ENCODE data around the gene CLBA1. TPM values are rescaled to one million over a fixed set of nuclear protein-coding genes. Genes with fewer than 3 reads are reported as not detected.

CLBA1 gene
- total and polyA plus RNA-seq, 2 donors (not counting 1 experiment from before 2014, with no cell fraction given), result 0.63 to 5.5 TPM

- H3K4me1 ChIP-seq (ENCODE audit: control insufficient read depth in 2 of 2, insufficient read depth in 2 of 2, low read length in 2 of 2), result no peaks in the 10 kb centered on the region
- Mint-ChIP-seq H3K4me1 (no peaks in the 10 kb centered on the region), H3K27me3 (peaks cover 12% of the 10 kb centered on the region), H3K27ac (no peak overlapping the region), H3K9me3 (ENCODE audit: insufficient read depth) (no peaks in the 10 kb centered on the region), H3K4me3 (no peak overlapping the region)
- no peak overlapping the region for H3K4me2 ChIP-seq (replicated peaks; ENCODE audit: low read depth, low read length, poor library complexity, severe bottlenecking)
- H3K4me3 ChIP-seq (ENCODE audit: control extremely low read depth in 1 of 5, extremely low read depth in 1 of 5, insufficient read depth in 1 of 5, low read depth in 2 of 5, low read length in 4 of 5), result no peak overlapping the region
- ChIA-PET CTCF (no interaction called here), POLR2A (no interaction called here)
- H2AFZ ChIP-seq (ENCODE audit: insufficient read depth, low read depth, low read length, poor library complexity, severe bottlenecking), result no peak overlapping the region
- DNase-seq, result no peak
- H3K9me3 ChIP-seq (ENCODE audit: control extremely low read depth in 1 of 3, control insufficient read depth in 2 of 3, insufficient read depth in 1 of 3, low read length in 2 of 3), result no peaks in the 10 kb centered on the region
- ATAC-seq (ENCODE audit: low read depth), result no peak
- no peak for TF ChIP-seq EZH2 (IDR thresholded peaks at IDR 0.05; ENCODE audit: borderline replicate concordance, insufficient read depth, low read depth, low read length, poor library complexity, severe bottlenecking)
- TF ChIP-seq, protein P1, sequence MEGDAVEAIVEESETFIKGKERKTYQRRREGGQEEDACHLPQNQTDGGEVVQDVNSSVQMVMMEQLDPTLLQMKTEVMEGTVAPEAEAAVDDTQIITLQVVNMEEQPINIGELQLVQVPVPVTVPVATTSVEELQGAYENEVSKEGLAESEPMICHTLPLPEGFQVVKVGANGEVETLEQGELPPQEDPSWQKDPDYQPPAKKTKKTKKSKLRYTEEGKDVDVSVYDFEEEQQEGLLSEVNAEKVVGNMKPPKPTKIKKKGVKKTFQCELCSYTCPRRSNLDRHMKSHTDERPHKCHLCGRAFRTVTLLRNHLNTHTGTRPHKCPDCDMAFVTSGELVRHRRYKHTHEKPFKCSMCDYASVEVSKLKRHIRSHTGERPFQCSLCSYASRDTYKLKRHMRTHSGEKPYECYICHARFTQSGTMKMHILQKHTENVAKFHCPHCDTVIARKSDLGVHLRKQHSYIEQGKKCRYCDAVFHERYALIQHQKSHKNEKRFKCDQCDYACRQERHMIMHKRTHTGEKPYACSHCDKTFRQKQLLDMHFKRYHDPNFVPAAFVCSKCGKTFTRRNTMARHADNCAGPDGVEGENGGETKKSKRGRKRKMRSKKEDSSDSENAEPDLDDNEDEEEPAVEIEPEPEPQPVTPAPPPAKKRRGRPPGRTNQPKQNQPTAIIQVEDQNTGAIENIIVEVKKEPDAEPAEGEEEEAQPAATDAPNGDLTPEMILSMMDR (IDR thresholded peaks at IDR 0.05), result no peak
- no peaks in the 10 kb centered on the region for H4K20me1 ChIP-seq (ENCODE audit: control insufficient read depth, insufficient read depth, low read length, poor library complexity, severe bottlenecking)
- H3K79me2 ChIP-seq (ENCODE audit: control insufficient read depth, insufficient read depth, low read length), result no peaks in the 10 kb centered on the region
- H3K9ac ChIP-seq (ENCODE audit: low read length), result no peak overlapping the region
- intact Hi-C loops (cut with micrococcal nuclease), result no loop called here
- 89% methylated on average over 7 of the region's 13 CpGs for WGBS (ENCODE audit: insufficient coverage)
- H3K27ac ChIP-seq (ENCODE audit: low read length in 2 of 2), result no peak overlapping the region
- peaks cover 0 to 7% (median 1%) of the 10 kb centered on the region in 4 experiments for H3K27me3 ChIP-seq (replicated peaks in 1 of 4; ENCODE audit: control extremely low read depth in 1 of 4, control insufficient read depth in 3 of 4, insufficient read depth in 4 of 4, low read length in 3 of 4)
- H3K36me3 ChIP-seq (replicated peaks in 1 of 2; ENCODE audit: control extremely low read depth in 1 of 2, control insufficient read depth in 1 of 2, extremely low read depth in 1 of 2, insufficient read depth in 2 of 2, low read length in 1 of 2), result no peaks in the 10 kb centered on the region
These were observed 30.7 kb upstream of the CLBA1 start for GRCh38 chr14:104954746-104955395.

- no peak overlapping the region for H3K4me2 ChIP-seq (replicated peaks; ENCODE audit: low read depth, low read length, poor library complexity, severe bottlenecking)
- H3K4me1 ChIP-seq (ENCODE audit: control insufficient read depth in 2 of 2, insufficient read depth in 2 of 2, low read length in 2 of 2), result no peaks in the 10 kb centered on the region
- Mint-ChIP-seq H3K4me3 (no peak overlapping the region), H3K9me3 (ENCODE audit: insufficient read depth) (no peaks in the 10 kb centered on the region), H3K27me3 (peaks cover 16% of the 10 kb centered on the region), H3K4me1 (no peaks in the 10 kb centered on the region), H3K27ac (no peak overlapping the region)
- no peaks in the 10 kb centered on the region for H3K79me2 ChIP-seq (ENCODE audit: control insufficient read depth, insufficient read depth, low read length)
- TF ChIP-seq, protein P1 (IDR thresholded peaks at IDR 0.05), result no peak
- no peak for TF ChIP-seq EZH2 (IDR thresholded peaks at IDR 0.05; ENCODE audit: borderline replicate concordance, insufficient read depth, low read depth, low read length, poor library complexity, severe bottlenecking)
- no peak overlapping the region for H3K4me3 ChIP-seq (ENCODE audit: control extremely low read depth in 1 of 5, extremely low read depth in 1 of 5, insufficient read depth in 1 of 5, low read depth in 2 of 5, low read length in 4 of 5)
- H3K9ac ChIP-seq (ENCODE audit: low read length), result no peak overlapping the region
- ChIA-PET CTCF (no interaction called here), POLR2A (no interaction called here)
- no peaks in the 10 kb centered on the region for H4K20me1 ChIP-seq (ENCODE audit: control insufficient read depth, insufficient read depth, low read length, poor library complexity, severe bottlenecking)
- WGBS (ENCODE audit: insufficient coverage), result 97% methylated on average over 2 of the region's 3 CpGs
- intact Hi-C loops (cut with micrococcal nuclease), result no loop called here
- no peak overlapping the region for H2AFZ ChIP-seq (ENCODE audit: insufficient read depth, low read depth, low read length, poor library complexity, severe bottlenecking)
- peaks cover 0 to 7% (median 1%) of the 10 kb centered on the region in 4 experiments for H3K27me3 ChIP-seq (replicated peaks in 1 of 4; ENCODE audit: control extremely low read depth in 1 of 4, control insufficient read depth in 3 of 4, insufficient read depth in 4 of 4, low read length in 3 of 4)
- no peak overlapping the region for H3K27ac ChIP-seq (ENCODE audit: low read length in 2 of 2)
- no peak for ATAC-seq (ENCODE audit: low read depth)
- no peak for DNase-seq
- H3K36me3 ChIP-seq (replicated peaks in 1 of 2; ENCODE audit: control extremely low read depth in 1 of 2, control insufficient read depth in 1 of 2, extremely low read depth in 1 of 2, insufficient read depth in 2 of 2, low read length in 1 of 2), result no peaks in the 10 kb centered on the region
- no peaks in the 10 kb centered on the region for H3K9me3 ChIP-seq (ENCODE audit: control extremely low read depth in 1 of 3, control insufficient read depth in 2 of 3, insufficient read depth in 1 of 3, low read length in 2 of 3)
These were observed 30.2 kb upstream of the CLBA1 start for GRCh38 chr14:104955396-104955770.

Data from B cell (primary cell).